ENCODE results near the gene PATE3. TPM values are rescaled to one million over a fixed set of nuclear protein-coding genes. Genes with fewer than 3 reads are reported as not detected.

The PATE3 gene
- total RNA-seq, 4 donors from 2014 or later = not detected

GRCh38 chr11:125784678-125785077 is 3.2 kb upstream of the PATE3 start:
- no peak for TF ChIP-seq CTCF (IDR thresholded peaks at IDR 0.05)
- no peak for TF ChIP-seq POLR2A (IDR thresholded peaks at IDR 0.05)
- Histone ChIP-seq H3K36me3 (no peaks in the 10 kb centered on the region), H3K4me1 (no peaks in the 10 kb centered on the region), H3K27me3 (no peaks in the 10 kb centered on the region), H3K9me3 (no peaks in the 10 kb centered on the region), H3K4me3 (no peak overlapping the region), H3K27ac (no peak overlapping the region)
- no peak for DNase-seq
- intact Hi-C loops (cut with DNase I; ENCODE audit: low total_unique reads) = no loop called here

GRCh38 chr11:125790825-125791224 is 2.9 kb downstream of the PATE3 start:
- Histone ChIP-seq H3K4me1 (no peaks in the 10 kb centered on the region), H3K4me3 (no peak overlapping the region), H3K27ac (no peak overlapping the region), H3K36me3 (no peaks in the 10 kb centered on the region), H3K9me3 (peaks cover 0 to 4% of the 10 kb centered on the region in 2 donors), H3K27me3 (no peaks in the 10 kb centered on the region)
- intact Hi-C loops (cut with DNase I; ENCODE audit: low total_unique reads) = no loop called here
- TF ChIP-seq POLR2A (IDR thresholded peaks at IDR 0.05) (no peak), CTCF (IDR thresholded peaks at IDR 0.05) (no peak)
- DNase-seq = no peak

- DNase-seq = no peak
- Histone ChIP-seq H3K4me1 (no peaks in the 10 kb centered on the region), H3K27me3 (no peaks in the 10 kb centered on the region), H3K36me3 (peaks cover 0 to 2% of the 10 kb centered on the region in 2 donors), H3K9me3 (peaks cover 6 to 9% of the 10 kb centered on the region in 2 donors), H3K27ac (no peak overlapping the region), H3K4me3 (no peak overlapping the region)
- intact Hi-C loops (cut with DNase I; ENCODE audit: low total_unique reads) = no loop called here
- TF ChIP-seq POLR2A (IDR thresholded peaks at IDR 0.05) = no peak
- TF ChIP-seq CTCF (IDR thresholded peaks at IDR 0.05) = no peak
Measured at GRCh38 chr11:125797641-125798040, 9.7 kb downstream of the PATE3 start.

- no peak overlapping the region for H3K4me3 ChIP-seq
- H3K27ac ChIP-seq = no peak overlapping the region
- TF ChIP-seq POLR2A (IDR thresholded peaks at IDR 0.05) (no peak), CTCF (IDR thresholded peaks at IDR 0.05) (no peak)
- no peak for DNase-seq
- peaks cover 6 to 12% of the 10 kb centered on the region in 2 donors for H3K9me3 ChIP-seq
- peaks cover 0 to 2% of the 10 kb centered on the region in 2 donors for H3K36me3 ChIP-seq
- intact Hi-C loops (cut with DNase I; ENCODE audit: low total_unique reads) = no loop called here
- H3K27me3 ChIP-seq = no peaks in the 10 kb centered on the region
- no peaks in the 10 kb centered on the region for H3K4me1 ChIP-seq
Measured at GRCh38 chr11:125799808-125800207, 11.9 kb downstream of the PATE3 start.

GRCh38 chr11:125802387-125802786 is 14.5 kb downstream of the PATE3 start:
- no peak overlapping the region for H3K27ac ChIP-seq
- no peaks in the 10 kb centered on the region for H3K4me1 ChIP-seq
- intact Hi-C loops (cut with DNase I; ENCODE audit: low total_unique reads) = no loop called here
- H3K27me3 ChIP-seq = no peaks in the 10 kb centered on the region
- peaks cover 0 to 2% of the 10 kb centered on the region in 2 donors for H3K36me3 ChIP-seq
- no peak for DNase-seq
- no peak overlapping the region for H3K4me3 ChIP-seq
- H3K9me3 ChIP-seq = peaks cover 6 to 11% of the 10 kb centered on the region in 2 donors
- TF ChIP-seq CTCF (IDR thresholded peaks at IDR 0.05) (no peak), POLR2A (IDR thresholded peaks at IDR 0.05) (no peak)

Data from uterus (tissue), 4 donors.